Transverse colon (tissue), 3 donors: ENCODE data around the gene TUBB4A.

ENCODE experiments used
- CTCF ChIP-seq, 5 experiments: fragments of 200-600 bp in 3 of 5; fragments of 450-650 bp in 2 of 5; sonication (generic) in 3 of 5; IDR thresholded peaks; 1 replicate in 2 of 5; 2 replicates in 3 of 5; pipeline ENCODE4 v1.5.1; 2016 to 2017; ENCODE audit warnings: antibody characterized with exemption in 5 of 5, inconsistent platforms in 3 of 5, mild to moderate bottlenecking in 2 of 5, moderate library complexity in 1 of 5
- EP300 ChIP-seq: sonication (generic); formaldehyde crosslinking; IDR thresholded peaks from one replicate; pipeline ENCODE4 v1.6.1; 2017; ENCODE audit warnings: antibody characterized with exemption, low read depth

GRCh38 chr19:6490134-6490533 lies 12.0 kb downstream of the TUBB4A start:
- TF ChIP-seq EP300, result no peak
- no peak for TF ChIP-seq CTCF (IDR thresholded peaks at IDR 0.05)
